SK-N-SH treated with all-trans-retinoic acid at 6 μM for 48 hours (cell line): ENCODE results near the gene LMAN2.

Source experiments
- ATAC-seq: fragments of 200-7000 bp; cut with Tn5 transposase; 3 replicates; pipeline ENCODE4 v1.9.1; 2020; ENCODE audit warnings: mild to moderate bottlenecking, moderate library complexity
- ARNTL ChIP-seq: fragments of 450-650 bp; formaldehyde crosslinking; IDR thresholded peaks from 2 replicates; pipeline ENCODE4 v1.5.0; 2020; ENCODE audit warnings: low read depth, mild to moderate bottlenecking, moderate library complexity, borderline replicate concordance
- BACH2 ChIP-seq: fragments of 250-450 bp; sonication (Bioruptor Pico); IDR thresholded peaks from 2 replicates; pipeline ENCODE4 v1.9.0; 2021; ENCODE audit warnings: mild to moderate bottlenecking, borderline replicate concordance
- CSDC2 ChIP-seq: fragments of 250-450 bp; sonication (Bioruptor Pico); IDR thresholded peaks from 2 replicates; pipeline ENCODE4 v1.5.0; 2020; ENCODE audit warnings: mild to moderate bottlenecking, moderate library complexity
- ESRRG ChIP-seq: fragments of 250-450 bp; sonication (Bioruptor Pico); IDR thresholded peaks from 2 replicates; pipeline ENCODE4 v1.6.1; 2021; ENCODE audit warnings: mild to moderate bottlenecking
- GLIS3 ChIP-seq: fragments of 250-450 bp; sonication (Bioruptor Pico); IDR thresholded peaks from 2 replicates; pipeline ENCODE4 v1.5.0; 2020; ENCODE audit warnings: mild to moderate bottlenecking, moderate library complexity
- ISL1 ChIP-seq: fragments of 250-450 bp; sonication (Bioruptor Pico); IDR thresholded peaks from 2 replicates; pipeline ENCODE4 v2.1.2; 2022; ENCODE audit warnings: mild to moderate bottlenecking, moderate library complexity
- OSR1 ChIP-seq: fragments of 250-450 bp; sonication (Bioruptor Pico); IDR thresholded peaks from 2 replicates; pipeline ENCODE4 v1.8.0; 2022; ENCODE audit warnings: moderate library complexity, mild to moderate bottlenecking, inconsistent platforms
- PPARA ChIP-seq: fragments of 250-450 bp; sonication (Bioruptor Pico); IDR thresholded peaks from 2 replicates; pipeline ENCODE4 v1.5.0; 2020; ENCODE audit warnings: mild to moderate bottlenecking, borderline replicate concordance
- RARB ChIP-seq: fragments of 250-450 bp; sonication (Bioruptor Pico); IDR thresholded peaks from 2 replicates; pipeline ENCODE4 v1.8.0; 2021; ENCODE audit warnings: mild to moderate bottlenecking, moderate library complexity
- SNAI2 ChIP-seq: fragments of 250-450 bp; sonication (Bioruptor Pico); IDR thresholded peaks from 2 replicates; pipeline ENCODE4 v1.5.0; 2020; ENCODE audit warnings: mild to moderate bottlenecking, moderate library complexity
- TCF4 ChIP-seq: fragments of 250-450 bp; sonication (Bioruptor Pico); IDR thresholded peaks from 2 replicates; pipeline ENCODE4 v1.8.0; 2021; ENCODE audit warnings: mild to moderate bottlenecking, moderate library complexity, borderline replicate concordance
- TOX ChIP-seq: fragments of 250-450 bp; sonication (Bioruptor Pico); IDR thresholded peaks from 2 replicates; pipeline ENCODE4 v1.8.0; 2021; ENCODE audit warnings: mild to moderate bottlenecking, moderate library complexity, borderline replicate concordance
- ZC3H10 ChIP-seq: fragments of 250-450 bp; sonication (Bioruptor Pico); IDR thresholded peaks from 2 replicates; pipeline ENCODE4 v1.5.1; 2021; ENCODE audit warnings: mild to moderate bottlenecking, moderate library complexity
- ZFP3 ChIP-seq: fragments of 250-450 bp; sonication (Bioruptor Pico); IDR thresholded peaks from 2 replicates; pipeline ENCODE4 v1.5.0; 2020; ENCODE audit warnings: mild to moderate bottlenecking, moderate library complexity
- ZFP30 ChIP-seq: fragments of 450-650 bp; formaldehyde crosslinking; IDR thresholded peaks from 2 replicates; pipeline ENCODE4 v1.5.0; 2022; ENCODE audit warnings: mild to moderate bottlenecking, moderate library complexity
- ZNF565 ChIP-seq: fragments of 450-650 bp; formaldehyde crosslinking; conservative IDR thresholded peaks from 2 replicates; pipeline ENCODE4 v1.5.0; 2020; ENCODE audit warnings: low read depth, mild to moderate bottlenecking, moderate library complexity
- ZNF70 ChIP-seq: fragments of 450-650 bp; formaldehyde crosslinking; IDR thresholded peaks from 2 replicates; pipeline ENCODE4 v1.5.0; 2020; ENCODE audit warnings: mild to moderate bottlenecking, moderate library complexity
- ZNF8 ChIP-seq: fragments of 450-650 bp; formaldehyde crosslinking; IDR thresholded peaks from 2 replicates; pipeline ENCODE4 v1.5.0; 2020; ENCODE audit warnings: mild to moderate bottlenecking, moderate library complexity
- TF ChIP-seq, protein P1 (sequence below): fragments of 250-450 bp; sonication (Bioruptor Pico); IDR thresholded peaks from 2 replicates; pipeline ENCODE4 v1.5.0; 2020; ENCODE audit warnings: mild to moderate bottlenecking, moderate library complexity
- TF ChIP-seq, protein P2 (sequence below): fragments of 250-450 bp; sonication (Bioruptor Pico); IDR thresholded peaks from 2 replicates; pipeline ENCODE4 v1.8.0; 2020; ENCODE audit warnings: mild to moderate bottlenecking, moderate library complexity, borderline replicate concordance
- TF ChIP-seq, protein P3 (sequence below): fragments of 250-450 bp; sonication (Bioruptor Pico); IDR thresholded peaks from 2 replicates; pipeline ENCODE4 v1.5.1; 2020; ENCODE audit warnings: low read depth, mild to moderate bottlenecking, moderate library complexity
- TF ChIP-seq, protein P4 (sequence below): fragments of 250-450 bp; sonication (Bioruptor Pico); IDR thresholded peaks from 2 replicates; pipeline ENCODE4 v1.5.1; 2021; ENCODE audit warnings: mild to moderate bottlenecking, moderate library complexity
- TF ChIP-seq, protein P5 (sequence below): fragments of 250-450 bp; sonication (Bioruptor Pico); IDR thresholded peaks from 2 replicates; pipeline ENCODE4 v1.8.0; 2021; ENCODE audit warnings: low read depth, mild to moderate bottlenecking, moderate library complexity, borderline replicate concordance

LMAN2 gene

DNA sequence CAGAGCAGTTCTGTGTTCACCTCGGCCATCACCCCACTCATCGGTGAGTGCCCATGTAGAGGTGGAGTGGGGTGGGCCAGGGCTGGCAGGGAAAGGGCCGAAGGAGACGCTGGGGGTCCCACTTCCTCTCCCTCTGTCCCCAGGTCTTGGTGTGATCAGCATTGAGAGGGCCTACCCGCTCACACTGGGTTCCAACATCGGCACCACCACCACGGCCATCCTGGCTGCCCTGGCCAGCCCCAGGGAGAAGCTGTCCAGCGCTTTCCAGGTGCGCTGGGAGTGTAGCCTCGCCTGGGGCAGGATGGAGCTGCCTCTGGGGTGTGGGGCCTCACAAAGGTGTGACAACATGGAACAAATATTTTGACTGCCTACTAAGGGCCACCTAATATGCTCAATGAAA lies 45.3 kb upstream of the LMAN2 start:
- TF ChIP-seq ARNTL (CRISPR knock-in tag) (no peak), ZNF565 (CRISPR knock-in tag) (no peak), ZC3H10 (CRISPR knock-in tag) (no peak), ZFP3 (CRISPR knock-in tag) (no peak), ZNF70 (no peak)
- TF ChIP-seq, protein P1, sequence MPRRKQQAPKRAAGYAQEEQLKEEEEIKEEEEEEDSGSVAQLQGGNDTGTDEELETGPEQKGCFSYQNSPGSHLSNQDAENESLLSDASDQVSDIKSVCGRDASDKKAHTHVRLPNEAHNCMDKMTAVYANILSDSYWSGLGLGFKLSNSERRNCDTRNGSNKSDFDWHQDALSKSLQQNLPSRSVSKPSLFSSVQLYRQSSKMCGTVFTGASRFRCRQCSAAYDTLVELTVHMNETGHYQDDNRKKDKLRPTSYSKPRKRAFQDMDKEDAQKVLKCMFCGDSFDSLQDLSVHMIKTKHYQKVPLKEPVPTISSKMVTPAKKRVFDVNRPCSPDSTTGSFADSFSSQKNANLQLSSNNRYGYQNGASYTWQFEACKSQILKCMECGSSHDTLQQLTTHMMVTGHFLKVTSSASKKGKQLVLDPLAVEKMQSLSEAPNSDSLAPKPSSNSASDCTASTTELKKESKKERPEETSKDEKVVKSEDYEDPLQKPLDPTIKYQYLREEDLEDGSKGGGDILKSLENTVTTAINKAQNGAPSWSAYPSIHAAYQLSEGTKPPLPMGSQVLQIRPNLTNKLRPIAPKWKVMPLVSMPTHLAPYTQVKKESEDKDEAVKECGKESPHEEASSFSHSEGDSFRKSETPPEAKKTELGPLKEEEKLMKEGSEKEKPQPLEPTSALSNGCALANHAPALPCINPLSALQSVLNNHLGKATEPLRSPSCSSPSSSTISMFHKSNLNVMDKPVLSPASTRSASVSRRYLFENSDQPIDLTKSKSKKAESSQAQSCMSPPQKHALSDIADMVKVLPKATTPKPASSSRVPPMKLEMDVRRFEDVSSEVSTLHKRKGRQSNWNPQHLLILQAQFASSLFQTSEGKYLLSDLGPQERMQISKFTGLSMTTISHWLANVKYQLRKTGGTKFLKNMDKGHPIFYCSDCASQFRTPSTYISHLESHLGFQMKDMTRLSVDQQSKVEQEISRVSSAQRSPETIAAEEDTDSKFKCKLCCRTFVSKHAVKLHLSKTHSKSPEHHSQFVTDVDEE (CRISPR knock-in tag) = no peak
- ATAC-seq = no peak

DNA sequence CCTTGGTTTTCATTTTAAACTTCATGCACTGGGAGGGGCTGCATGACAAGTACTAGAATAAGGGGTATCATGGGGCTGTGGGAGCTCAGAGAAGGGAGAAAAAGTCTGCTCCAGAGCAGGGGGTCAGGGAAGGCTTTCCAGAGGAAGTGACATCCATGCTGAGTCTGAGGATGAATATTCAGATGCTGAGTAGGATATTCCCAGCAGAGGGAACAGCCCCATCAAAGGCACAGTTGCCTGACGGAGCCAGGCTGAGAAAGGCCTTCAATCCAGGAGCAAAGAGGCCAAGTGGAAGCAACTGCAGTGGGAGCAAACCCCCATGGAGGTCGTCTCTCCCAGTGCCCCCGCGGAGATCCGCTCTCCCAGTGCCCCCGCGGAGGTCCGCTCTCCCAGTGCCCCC lies 44.6 kb upstream of the LMAN2 start:
- no peak for ATAC-seq
- TF ChIP-seq ARNTL (CRISPR knock-in tag) (no peak), SNAI2 (no peak), OSR1 (CRISPR knock-in tag) (no peak), RARB (CRISPR knock-in tag) (no peak), ESRRG (CRISPR knock-in tag) (no peak), PPARA (no peak), CSDC2 (CRISPR knock-in tag) (no peak), TOX (CRISPR knock-in tag) (no peak), TCF4 (no peak), ISL1 (CRISPR knock-in tag) (no peak), BACH2 (CRISPR knock-in tag) (no peak), ZNF8 (CRISPR knock-in tag) (no peak)
- TF ChIP-seq, protein P2, sequence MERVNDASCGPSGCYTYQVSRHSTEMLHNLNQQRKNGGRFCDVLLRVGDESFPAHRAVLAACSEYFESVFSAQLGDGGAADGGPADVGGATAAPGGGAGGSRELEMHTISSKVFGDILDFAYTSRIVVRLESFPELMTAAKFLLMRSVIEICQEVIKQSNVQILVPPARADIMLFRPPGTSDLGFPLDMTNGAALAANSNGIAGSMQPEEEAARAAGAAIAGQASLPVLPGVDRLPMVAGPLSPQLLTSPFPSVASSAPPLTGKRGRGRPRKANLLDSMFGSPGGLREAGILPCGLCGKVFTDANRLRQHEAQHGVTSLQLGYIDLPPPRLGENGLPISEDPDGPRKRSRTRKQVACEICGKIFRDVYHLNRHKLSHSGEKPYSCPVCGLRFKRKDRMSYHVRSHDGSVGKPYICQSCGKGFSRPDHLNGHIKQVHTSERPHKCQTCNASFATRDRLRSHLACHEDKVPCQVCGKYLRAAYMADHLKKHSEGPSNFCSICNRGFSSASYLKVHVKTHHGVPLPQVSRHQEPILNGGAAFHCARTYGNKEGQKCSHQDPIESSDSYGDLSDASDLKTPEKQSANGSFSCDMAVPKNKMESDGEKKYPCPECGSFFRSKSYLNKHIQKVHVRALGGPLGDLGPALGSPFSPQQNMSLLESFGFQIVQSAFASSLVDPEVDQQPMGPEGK = no peak
- TF ChIP-seq, protein P3, sequence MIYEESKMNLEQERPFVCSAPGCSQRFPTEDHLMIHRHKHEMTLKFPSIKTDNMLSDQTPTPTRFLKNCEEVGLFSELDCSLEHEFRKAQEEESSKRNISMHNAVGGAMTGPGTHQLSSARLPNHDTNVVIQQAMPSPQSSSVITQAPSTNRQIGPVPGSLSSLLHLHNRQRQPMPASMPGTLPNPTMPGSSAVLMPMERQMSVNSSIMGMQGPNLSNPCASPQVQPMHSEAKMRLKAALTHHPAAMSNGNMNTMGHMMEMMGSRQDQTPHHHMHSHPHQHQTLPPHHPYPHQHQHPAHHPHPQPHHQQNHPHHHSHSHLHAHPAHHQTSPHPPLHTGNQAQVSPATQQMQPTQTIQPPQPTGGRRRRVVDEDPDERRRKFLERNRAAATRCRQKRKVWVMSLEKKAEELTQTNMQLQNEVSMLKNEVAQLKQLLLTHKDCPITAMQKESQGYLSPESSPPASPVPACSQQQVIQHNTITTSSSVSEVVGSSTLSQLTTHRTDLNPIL (CRISPR knock-in tag) = no peak
- TF ChIP-seq, all 23 proteins: peak for 0

DNA sequence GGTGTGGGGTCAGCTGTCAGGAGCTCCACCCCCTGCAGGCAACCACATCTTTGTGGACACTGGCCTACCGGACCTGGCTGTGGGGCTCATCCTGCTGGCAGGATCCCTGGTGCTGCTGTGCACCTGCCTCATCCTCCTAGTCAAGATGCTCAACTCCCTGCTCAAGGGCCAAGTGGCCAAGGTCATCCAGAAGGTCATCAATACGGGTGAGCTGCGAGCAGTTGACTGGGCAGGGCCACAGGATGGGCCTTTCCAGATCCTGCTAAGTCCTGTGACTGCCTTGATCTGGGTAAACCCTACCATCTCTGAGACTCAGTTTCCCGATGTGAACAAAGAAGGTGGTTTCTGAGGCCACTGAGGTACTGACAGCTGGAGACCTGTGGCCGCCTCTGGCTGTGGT lies 42.5 kb upstream of the LMAN2 start:
- TF ChIP-seq SNAI2 (no peak), PPARA (no peak), ZC3H10 (CRISPR knock-in tag) (no peak), TOX (CRISPR knock-in tag) (no peak), OSR1 (CRISPR knock-in tag) (no peak), ISL1 (CRISPR knock-in tag) (no peak)
- TF ChIP-seq, protein P4, sequence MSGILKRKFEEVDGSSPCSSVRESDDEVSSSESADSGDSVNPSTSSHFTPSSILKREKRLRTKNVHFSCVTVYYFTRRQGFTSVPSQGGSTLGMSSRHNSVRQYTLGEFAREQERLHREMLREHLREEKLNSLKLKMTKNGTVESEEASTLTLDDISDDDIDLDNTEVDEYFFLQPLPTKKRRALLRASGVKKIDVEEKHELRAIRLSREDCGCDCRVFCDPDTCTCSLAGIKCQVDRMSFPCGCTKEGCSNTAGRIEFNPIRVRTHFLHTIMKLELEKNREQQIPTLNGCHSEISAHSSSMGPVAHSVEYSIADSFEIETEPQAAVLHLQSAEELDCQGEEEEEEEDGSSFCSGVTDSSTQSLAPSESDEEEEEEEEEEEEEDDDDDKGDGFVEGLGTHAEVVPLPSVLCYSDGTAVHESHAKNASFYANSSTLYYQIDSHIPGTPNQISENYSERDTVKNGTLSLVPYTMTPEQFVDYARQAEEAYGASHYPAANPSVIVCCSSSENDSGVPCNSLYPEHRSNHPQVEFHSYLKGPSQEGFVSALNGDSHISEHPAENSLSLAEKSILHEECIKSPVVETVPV (CRISPR knock-in tag) = no peak
- no peak for ATAC-seq

DNA sequence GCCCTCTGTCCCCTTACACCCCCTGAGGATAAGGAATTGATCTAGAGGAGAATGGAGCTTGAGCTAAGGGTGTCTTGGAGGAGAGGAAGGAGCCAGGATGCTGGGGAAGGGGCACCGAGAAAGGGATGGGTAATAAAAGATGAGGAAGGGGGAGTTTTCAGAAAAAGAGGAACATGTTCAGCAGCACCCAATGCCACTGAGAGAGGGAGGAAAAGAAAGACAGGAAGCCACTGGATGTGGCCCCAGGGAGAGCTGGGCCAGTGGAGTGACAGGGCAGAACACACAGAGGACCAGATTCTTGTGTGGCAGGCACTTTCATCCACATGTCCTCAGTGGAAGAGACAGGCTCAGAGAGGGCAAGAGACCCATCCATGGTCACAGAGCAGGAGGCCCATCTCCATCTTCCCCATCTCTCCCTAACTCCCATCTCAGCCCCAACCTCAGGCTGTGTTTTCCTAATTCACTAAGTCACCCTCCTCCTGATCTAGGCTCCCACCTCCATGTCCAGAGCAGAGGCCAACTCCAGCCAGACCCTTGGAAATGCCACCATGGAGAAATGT lies 41.8 kb upstream of the LMAN2 start:
- no peak for ATAC-seq
- TF ChIP-seq ZNF8 (CRISPR knock-in tag) (no peak), CSDC2 (CRISPR knock-in tag) (no peak), ISL1 (CRISPR knock-in tag) (no peak), ESRRG (CRISPR knock-in tag) (no peak), ZC3H10 (CRISPR knock-in tag) (no peak), ZFP30 (no peak), GLIS3 (no peak)
- TF ChIP-seq, protein P4 (CRISPR knock-in tag) = no peak
- TF ChIP-seq, protein P5, sequence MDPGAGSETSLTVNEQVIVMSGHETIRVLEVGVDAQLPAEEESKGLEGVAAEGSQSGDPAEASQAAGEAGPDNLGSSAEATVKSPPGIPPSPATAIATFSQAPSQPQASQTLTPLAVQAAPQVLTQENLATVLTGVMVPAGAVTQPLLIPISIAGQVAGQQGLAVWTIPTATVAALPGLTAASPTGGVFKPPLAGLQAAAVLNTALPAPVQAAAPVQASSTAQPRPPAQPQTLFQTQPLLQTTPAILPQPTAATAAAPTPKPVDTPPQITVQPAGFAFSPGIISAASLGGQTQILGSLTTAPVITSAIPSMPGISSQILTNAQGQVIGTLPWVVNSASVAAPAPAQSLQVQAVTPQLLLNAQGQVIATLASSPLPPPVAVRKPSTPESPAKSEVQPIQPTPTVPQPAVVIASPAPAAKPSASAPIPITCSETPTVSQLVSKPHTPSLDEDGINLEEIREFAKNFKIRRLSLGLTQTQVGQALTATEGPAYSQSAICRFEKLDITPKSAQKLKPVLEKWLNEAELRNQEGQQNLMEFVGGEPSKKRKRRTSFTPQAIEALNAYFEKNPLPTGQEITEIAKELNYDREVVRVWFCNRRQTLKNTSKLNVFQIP (CRISPR knock-in tag) = no peak
- TF ChIP-seq, protein P1 (CRISPR knock-in tag) = no peak
